IPS-18c (cell line): Measurements from ENCODE around the gene PWWP2B.

Source experiments
- H3K4me3 ChIP-seq: 2 replicates; pipeline ENCODE4 v1.7.0; 2013; ENCODE audit warnings: low read depth, mild to moderate bottlenecking, low read length, moderate library complexity; ENCODE audit not compliant: insufficient read depth
- H3K9me3 ChIP-seq: one replicate; pipeline ENCODE4 v1.6.1; 2013; ENCODE audit warnings: mild to moderate bottlenecking, low read length, moderate library complexity; ENCODE audit not compliant: control insufficient read depth, insufficient read depth

The PWWP2B gene

DNA sequence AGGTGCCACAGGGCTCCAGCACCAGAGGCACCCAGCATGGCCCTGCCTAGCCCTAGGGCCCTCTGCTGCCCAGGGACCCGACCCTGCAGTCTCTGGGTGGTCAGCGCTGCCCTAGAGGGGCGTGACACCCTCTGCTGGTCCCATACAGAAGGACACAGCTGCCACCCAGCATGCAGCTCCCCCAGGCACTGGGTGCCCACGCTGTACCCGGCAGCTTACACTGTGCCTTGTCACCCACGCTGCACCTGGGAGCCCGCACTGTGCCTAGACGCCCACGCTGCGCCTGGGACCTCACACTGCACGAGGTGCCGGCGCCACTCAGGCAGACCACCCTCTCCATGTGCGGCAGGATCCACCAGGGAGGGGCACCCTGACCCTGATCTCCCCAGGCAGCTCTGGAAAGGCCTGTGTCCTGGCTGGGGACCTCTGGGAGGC, 55.2 kb downstream of the PWWP2B start:
- no peaks in the 10 kb centered on the region for H3K9me3 ChIP-seq
- no peak overlapping the region for H3K4me3 ChIP-seq

GRCh38 chr10:132452651-132453469, 55.9 kb downstream of the PWWP2B start:
- H3K4me3 ChIP-seq: peak overlapping the region; percentile 34
- H3K9me3 ChIP-seq: no peaks in the 10 kb centered on the region

DNA sequence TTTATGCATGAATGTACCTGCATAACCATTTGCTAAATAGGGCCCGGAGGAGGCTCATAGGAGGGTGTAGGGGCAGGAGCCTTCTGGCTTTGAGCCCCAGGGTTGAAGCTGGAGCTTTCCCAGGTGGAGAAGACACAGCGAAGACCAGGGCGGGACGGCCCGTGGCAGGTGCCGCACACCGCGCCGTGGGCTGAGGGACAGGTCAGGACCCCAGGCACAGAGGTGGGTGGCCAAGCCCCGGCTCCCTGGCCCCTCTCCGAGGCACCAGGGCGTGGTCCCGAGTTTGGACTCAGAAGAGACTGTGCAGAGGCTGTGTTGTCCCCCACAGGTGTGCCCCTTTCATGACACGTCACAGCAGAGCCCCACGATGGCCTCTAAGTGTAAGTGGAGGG, 56.5 kb downstream of the PWWP2B start:
- Histone ChIP-seq H3K9me3 (no peaks in the 10 kb centered on the region), H3K4me3 (no peak overlapping the region)

- Histone ChIP-seq H3K4me3 (no peak overlapping the region), H3K9me3 (no peaks in the 10 kb centered on the region)
Observed at GRCh38 chr10:132454296-132455198, 57.5 kb downstream of the PWWP2B start.

GRCh38 chr10:132455441-132455971, 58.5 kb downstream of the PWWP2B start:
- Histone ChIP-seq H3K9me3 (no peaks in the 10 kb centered on the region), H3K4me3 (no peak overlapping the region)

- Histone ChIP-seq H3K9me3 (no peaks in the 10 kb centered on the region), H3K4me3 (no peak overlapping the region)
Observed at GRCh38 chr10:132455986-132456847, 59.2 kb downstream of the PWWP2B start.

- no peak overlapping the region for H3K4me3 ChIP-seq
Observed at GRCh38 chr10:132456881-132457280, 59.9 kb downstream of the PWWP2B start.

GRCh38 chr10:132457328-132458070, 60.5 kb downstream of the PWWP2B start:
- H3K9me3 ChIP-seq: no peaks in the 10 kb centered on the region
- H3K4me3 ChIP-seq: no peak overlapping the region

More at GRCh38 chr10:132456881-132457280, 59.9 kb downstream of the PWWP2B start:
- H3K9me3 ChIP-seq: no peaks in the 10 kb centered on the region

- H3K9me3 ChIP-seq: no peaks in the 10 kb centered on the region
- no peak overlapping the region for H3K4me3 ChIP-seq
Observed at GRCh38 chr10:132458071-132458585, 61.1 kb downstream of the PWWP2B start.

GRCh38 chr10:132458586-132459300, 61.7 kb downstream of the PWWP2B start:
- H3K4me3 ChIP-seq: no peak overlapping the region
- H3K9me3 ChIP-seq: no peaks in the 10 kb centered on the region

GRCh38 chr10:132459301-132460003, 62.5 kb downstream of the PWWP2B start:
- H3K9me3 ChIP-seq: no peaks in the 10 kb centered on the region
- no peak overlapping the region for H3K4me3 ChIP-seq

GRCh38 chr10:132460071-132460470, 63.1 kb downstream of the PWWP2B start:
- Histone ChIP-seq H3K4me3 (no peak overlapping the region), H3K9me3 (no peaks in the 10 kb centered on the region)

DNA sequence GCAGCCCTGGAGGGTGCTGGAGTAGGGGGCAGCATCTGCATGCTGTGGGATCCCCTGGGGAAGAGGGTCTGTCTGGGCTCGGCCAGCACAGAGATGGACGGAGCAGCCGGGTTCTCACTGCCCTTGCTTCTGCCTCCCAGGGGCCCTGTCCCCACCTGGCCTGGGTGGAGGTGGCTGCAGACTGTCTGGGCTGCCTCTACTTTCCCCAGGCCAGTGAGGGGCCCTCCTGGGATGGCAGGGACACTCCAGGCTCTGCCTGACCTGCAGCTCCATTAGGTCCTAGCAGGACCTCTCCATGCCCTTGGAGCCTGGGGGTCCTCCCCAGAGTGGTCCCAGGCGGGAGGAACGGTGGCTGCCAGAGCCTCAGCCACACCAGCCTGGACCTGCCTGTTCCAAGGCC, 63.7 kb downstream of the PWWP2B start:
- Histone ChIP-seq H3K4me3 (no peak overlapping the region), H3K9me3 (no peaks in the 10 kb centered on the region)

GRCh38 chr10:132461103-132461682, 64.2 kb downstream of the PWWP2B start:
- Histone ChIP-seq H3K9me3 (no peaks in the 10 kb centered on the region), H3K4me3 (no peak overlapping the region)
